ENCODE data around the gene BDH1. TPM values are rescaled to one million over a fixed set of nuclear protein-coding genes. Genes with fewer than 3 reads are reported as not detected.

Gene BDH1
- total RNA-seq, 1 donor, result 0.99 TPM

DNA sequence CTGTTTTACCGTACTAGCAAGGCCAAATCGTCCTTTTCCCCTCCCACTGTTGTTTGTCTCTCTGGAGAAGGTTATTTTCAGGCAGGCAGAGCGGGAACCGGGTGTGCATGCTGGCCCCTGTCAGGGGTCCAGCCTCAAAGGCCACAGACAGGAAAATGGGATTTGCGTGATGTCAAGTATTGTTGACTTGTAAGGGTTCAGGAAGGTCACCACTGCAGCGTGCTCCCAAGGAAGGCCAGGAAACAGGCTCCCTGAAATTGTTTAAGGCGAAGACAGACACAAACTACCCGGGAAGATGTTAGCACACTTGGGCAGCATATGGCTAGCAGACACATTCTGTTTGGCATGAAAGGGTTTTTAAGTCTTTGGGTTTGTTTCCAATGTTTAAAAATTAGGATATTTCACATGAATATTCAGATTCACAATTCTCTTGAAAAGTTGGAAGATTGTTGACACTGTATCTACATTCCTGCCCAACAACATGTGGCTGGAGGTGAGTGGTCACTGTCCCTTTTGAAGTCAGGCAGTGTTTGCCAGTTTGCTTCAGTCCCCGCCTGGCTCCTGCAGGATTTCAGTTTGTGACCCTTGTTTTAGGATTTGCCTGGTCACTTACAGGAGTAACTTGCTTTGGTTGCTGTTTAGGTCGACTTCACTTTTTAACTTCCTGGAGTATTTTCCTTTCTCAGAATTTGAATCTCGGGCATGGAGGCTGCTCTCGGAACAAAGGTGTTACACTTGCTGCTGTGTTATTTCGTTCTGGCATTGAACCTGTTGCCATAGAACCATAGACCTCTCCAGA, 90.4 kb downstream of the BDH1 start:
- TF ChIP-seq, protein P1, sequence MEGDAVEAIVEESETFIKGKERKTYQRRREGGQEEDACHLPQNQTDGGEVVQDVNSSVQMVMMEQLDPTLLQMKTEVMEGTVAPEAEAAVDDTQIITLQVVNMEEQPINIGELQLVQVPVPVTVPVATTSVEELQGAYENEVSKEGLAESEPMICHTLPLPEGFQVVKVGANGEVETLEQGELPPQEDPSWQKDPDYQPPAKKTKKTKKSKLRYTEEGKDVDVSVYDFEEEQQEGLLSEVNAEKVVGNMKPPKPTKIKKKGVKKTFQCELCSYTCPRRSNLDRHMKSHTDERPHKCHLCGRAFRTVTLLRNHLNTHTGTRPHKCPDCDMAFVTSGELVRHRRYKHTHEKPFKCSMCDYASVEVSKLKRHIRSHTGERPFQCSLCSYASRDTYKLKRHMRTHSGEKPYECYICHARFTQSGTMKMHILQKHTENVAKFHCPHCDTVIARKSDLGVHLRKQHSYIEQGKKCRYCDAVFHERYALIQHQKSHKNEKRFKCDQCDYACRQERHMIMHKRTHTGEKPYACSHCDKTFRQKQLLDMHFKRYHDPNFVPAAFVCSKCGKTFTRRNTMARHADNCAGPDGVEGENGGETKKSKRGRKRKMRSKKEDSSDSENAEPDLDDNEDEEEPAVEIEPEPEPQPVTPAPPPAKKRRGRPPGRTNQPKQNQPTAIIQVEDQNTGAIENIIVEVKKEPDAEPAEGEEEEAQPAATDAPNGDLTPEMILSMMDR (IDR thresholded peaks at IDR 0.05; ENCODE audit: insufficient read depth, low read length), result no peak
- DNase-seq (ENCODE audit: low read depth), result no peak
- H3K4me3 ChIP-seq (ENCODE audit: low read depth, low read length), result no peak overlapping the region

DNA sequence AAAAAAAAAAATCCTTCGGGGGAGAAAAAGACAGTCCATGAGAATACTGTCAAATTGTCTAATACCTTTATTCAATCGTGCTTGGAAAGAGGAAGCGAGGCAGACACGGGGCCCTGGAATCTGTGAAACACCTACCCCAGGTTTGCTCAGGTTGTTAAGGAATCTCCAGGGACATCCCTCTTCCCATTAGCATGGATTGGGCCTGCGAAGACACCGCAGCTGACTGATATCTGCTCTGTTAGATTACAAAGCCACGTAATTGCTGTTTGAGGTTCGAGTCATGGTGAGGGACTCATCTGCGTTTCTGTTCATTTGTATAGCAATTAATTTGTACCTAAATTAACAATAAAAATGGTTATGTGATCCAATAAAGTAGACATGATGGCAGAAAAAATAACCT, 91.0 kb downstream of the BDH1 start:
- H3K4me3 ChIP-seq (ENCODE audit: low read depth, low read length), result no peak overlapping the region
- no peak for DNase-seq (ENCODE audit: low read depth)
- TF ChIP-seq, protein P1 (IDR thresholded peaks at IDR 0.05; ENCODE audit: insufficient read depth, low read length), result no peak

GRCh38 chr3:197463279-197463678, 92.5 kb downstream of the BDH1 start:
- no peak overlapping the region for H3K4me3 ChIP-seq (ENCODE audit: low read depth, low read length)
- TF ChIP-seq, protein P1 (IDR thresholded peaks at IDR 0.05; ENCODE audit: insufficient read depth, low read length), result no peak
- peak; percentile 50 for DNase-seq (ENCODE audit: low read depth)

DNA sequence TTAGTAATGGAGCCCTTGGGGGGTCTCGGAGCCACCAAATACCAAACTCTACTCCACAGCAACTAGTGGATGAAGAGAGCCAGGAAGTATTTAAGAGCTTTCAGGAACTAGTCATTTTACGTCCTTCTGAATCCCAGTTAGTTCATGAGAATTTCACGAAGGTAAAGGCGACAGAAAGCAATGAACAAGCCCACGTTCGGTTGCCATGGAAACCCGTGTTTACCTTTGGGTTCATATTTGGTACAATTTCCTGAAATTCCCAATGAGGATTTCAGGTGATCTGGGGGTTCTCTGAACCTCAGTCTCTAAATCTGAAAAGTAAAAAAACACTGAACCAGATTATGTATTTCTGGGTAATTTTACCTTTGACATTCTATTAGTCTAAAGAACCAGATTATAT, 93.0 kb downstream of the BDH1 start:
- DNase-seq (ENCODE audit: low read depth), result no peak
- TF ChIP-seq, protein P1 (IDR thresholded peaks at IDR 0.05; ENCODE audit: insufficient read depth, low read length), result no peak
- no peak overlapping the region for H3K4me3 ChIP-seq (ENCODE audit: low read depth, low read length)

DNA sequence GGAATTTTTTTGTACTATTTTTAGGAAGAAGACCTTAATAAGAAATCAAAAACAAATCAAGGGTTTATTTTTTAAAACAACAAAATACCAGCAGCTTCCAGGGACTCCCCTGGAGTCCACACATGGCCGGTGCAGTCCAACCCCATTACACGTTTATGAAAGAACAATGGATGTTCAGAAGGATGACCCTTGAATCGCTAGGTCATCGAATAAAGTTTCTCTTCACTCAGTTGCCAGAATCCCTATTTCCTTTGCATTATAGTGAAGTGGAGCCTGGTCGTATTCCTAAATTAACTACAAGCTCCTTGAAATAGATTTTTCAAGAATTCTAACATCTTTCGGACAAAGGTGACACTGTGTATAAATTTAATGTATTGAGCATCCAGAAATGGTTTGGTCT, 95.1 kb downstream of the BDH1 start:
- TF ChIP-seq, protein P1 (IDR thresholded peaks at IDR 0.05; ENCODE audit: insufficient read depth, low read length), result no peak
- DNase-seq (ENCODE audit: low read depth), result no peak

DNA sequence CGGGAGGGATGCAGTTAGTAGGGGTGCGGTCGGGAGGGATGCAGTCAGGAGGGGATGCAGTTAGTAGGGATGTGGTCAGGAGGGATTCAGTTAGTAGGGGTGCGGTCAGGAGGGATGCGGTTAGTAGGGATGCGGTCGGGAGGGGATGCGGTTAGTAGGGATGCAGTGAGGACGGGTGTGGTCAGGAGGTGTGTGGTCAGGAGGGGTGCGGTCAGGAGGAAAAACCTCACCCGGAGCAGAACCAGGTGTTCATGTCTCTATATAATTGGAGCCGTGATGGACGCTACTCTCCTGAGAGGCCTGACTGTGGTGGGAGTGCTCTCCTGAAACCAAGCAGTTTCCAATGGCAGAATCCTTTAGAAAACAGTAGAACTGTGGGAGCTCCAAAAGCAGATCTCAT, 95.8 kb downstream of the BDH1 start:
- H3K4me3 ChIP-seq (ENCODE audit: low read depth, low read length), result no peak overlapping the region
- TF ChIP-seq, protein P1 (IDR thresholded peaks at IDR 0.05; ENCODE audit: insufficient read depth, low read length), result no peak
- no peak for DNase-seq (ENCODE audit: low read depth)

More for the DNA sequence above, 95.1 kb downstream of the BDH1 start:
- H3K4me3 ChIP-seq (ENCODE audit: low read depth, low read length), result no peak overlapping the region

Small RNAs within 50 kb of the gene (small RNA-seq; reads per million reads assigned to genes)
- gene AC132008.1, result not detected

Other genes with a start within 250 kb of the BDH1 start
- gene RUBCN, start 180.9 kb upstream of the BDH1 start, total RNA-seq (ENCODE audit: low replicate concordance), result 17.2 and 22.3 TPM in 2 replicates
- gene FYTTD1, start 193.9 kb upstream of the BDH1 start, total RNA-seq (ENCODE audit: low replicate concordance), result 30.4 and 40.2 TPM in 2 replicates
- gene LRCH3, start 235.3 kb upstream of the BDH1 start, total RNA-seq (ENCODE audit: low replicate concordance), result 47.3 and 91.1 TPM in 2 replicates